Measurements from ENCODE around the gene CD300LF. TPM values are rescaled to one million over a fixed set of nuclear protein-coding genes. Genes with fewer than 3 reads are reported as not detected.

The CD300LF gene
- total RNA-seq, 1 experiment from 2014 or later, result not detected

DNA sequence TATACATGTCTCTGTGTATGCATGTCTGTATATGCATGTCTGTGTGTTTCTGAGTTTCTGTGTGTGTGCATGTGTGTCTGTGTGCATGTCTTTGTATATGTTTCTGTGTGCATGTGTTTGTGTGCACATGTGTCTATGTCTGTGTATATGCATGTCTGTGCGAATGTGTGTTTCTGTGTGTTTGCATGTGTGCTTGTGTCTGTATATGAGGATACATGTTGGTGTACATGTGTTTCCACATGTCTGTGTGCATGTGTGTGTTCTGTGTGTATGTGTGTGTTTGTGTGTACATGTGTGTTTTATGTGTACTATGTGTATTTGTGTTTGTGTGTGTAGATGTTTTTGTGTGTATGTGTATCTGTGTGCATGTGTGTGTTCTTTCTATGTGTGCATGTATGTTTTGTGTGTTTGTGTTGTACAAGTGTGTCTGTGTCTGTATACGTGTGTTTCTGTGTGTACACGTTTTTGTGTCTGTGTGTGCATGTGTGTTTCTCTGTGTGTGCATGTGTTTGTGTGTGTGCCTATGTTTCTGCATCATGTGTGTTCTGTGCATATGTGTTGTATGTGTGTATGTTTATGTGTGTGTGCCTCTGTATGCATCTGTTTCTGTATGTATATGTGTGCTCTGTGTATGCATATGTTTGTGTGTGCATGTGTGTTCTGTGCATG lies 15.4 kb upstream of the CD300LF start:
- ChIA-PET POLR2A (no interaction called here), CTCF (no interaction called here)
- TF ChIP-seq ZSCAN18 (CRISPR knock-in tag; IDR thresholded peaks at IDR 0.05) (no peak), NFATC4 (CRISPR knock-in tag; IDR thresholded peaks at IDR 0.05) (no peak), OVOL2 (CRISPR knock-in tag; IDR thresholded peaks at IDR 0.05; ENCODE audit: borderline replicate concordance) (no peak), JAZF1 (CRISPR knock-in tag; IDR thresholded peaks at IDR 0.05) (no peak), ZNF232 (CRISPR knock-in tag; IDR thresholded peaks at IDR 0.05) (no peak), MAX (CRISPR knock-in tag; IDR thresholded peaks at IDR 0.05) (no peak), JUN (CRISPR knock-in tag; IDR thresholded peaks at IDR 0.05) (no peak), MLX (CRISPR knock-in tag; IDR thresholded peaks at IDR 0.05) (no peak), E2F4 (CRISPR knock-in tag; IDR thresholded peaks at IDR 0.05; ENCODE audit: borderline replicate concordance, low read depth) (no peak), RELA (CRISPR knock-in tag; IDR thresholded peaks at IDR 0.05; ENCODE audit: borderline replicate concordance) (no peak)
- TF ChIP-seq, protein P1, sequence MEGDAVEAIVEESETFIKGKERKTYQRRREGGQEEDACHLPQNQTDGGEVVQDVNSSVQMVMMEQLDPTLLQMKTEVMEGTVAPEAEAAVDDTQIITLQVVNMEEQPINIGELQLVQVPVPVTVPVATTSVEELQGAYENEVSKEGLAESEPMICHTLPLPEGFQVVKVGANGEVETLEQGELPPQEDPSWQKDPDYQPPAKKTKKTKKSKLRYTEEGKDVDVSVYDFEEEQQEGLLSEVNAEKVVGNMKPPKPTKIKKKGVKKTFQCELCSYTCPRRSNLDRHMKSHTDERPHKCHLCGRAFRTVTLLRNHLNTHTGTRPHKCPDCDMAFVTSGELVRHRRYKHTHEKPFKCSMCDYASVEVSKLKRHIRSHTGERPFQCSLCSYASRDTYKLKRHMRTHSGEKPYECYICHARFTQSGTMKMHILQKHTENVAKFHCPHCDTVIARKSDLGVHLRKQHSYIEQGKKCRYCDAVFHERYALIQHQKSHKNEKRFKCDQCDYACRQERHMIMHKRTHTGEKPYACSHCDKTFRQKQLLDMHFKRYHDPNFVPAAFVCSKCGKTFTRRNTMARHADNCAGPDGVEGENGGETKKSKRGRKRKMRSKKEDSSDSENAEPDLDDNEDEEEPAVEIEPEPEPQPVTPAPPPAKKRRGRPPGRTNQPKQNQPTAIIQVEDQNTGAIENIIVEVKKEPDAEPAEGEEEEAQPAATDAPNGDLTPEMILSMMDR (IDR thresholded peaks at IDR 0.05), result no peak
- no peak for DNase-seq (ENCODE audit: low spot score)
- H3K27ac Mint-ChIP-seq, result no peak overlapping the region
- H3K4me3 Mint-ChIP-seq, result no peak overlapping the region
- H3K4me1 Mint-ChIP-seq, result no peaks in the 10 kb centered on the region
- no peaks in the 10 kb centered on the region for H3K27me3 Mint-ChIP-seq (ENCODE audit: low read depth)
- no peak for ATAC-seq
- H3K36me3 Mint-ChIP-seq, result no peaks in the 10 kb centered on the region
- H3K9me3 Mint-ChIP-seq, result no peaks in the 10 kb centered on the region

- Mint-ChIP-seq H3K36me3 (no peaks in the 10 kb centered on the region), H3K9me3 (no peaks in the 10 kb centered on the region), H3K27ac (no peak overlapping the region), H3K4me3 (no peak overlapping the region), H3K27me3 (ENCODE audit: low read depth) (peaks cover 11% of the 10 kb centered on the region; the same call in 1 of the 2 replicates), H3K4me1 (no peaks in the 10 kb centered on the region)
- DNase-seq (ENCODE audit: low spot score), result no peak
- ATAC-seq, result no peak
- POLR2A ChIA-PET, result no interaction called here
- CTCF ChIA-PET, result no interaction called here
- TF ChIP-seq HMGXB4 (CRISPR knock-in tag; IDR thresholded peaks at IDR 0.05) (no peak), FOXJ3 (CRISPR knock-in tag; IDR thresholded peaks at IDR 0.05; ENCODE audit: borderline replicate concordance) (no peak), CREB1 (CRISPR knock-in tag; IDR thresholded peaks at IDR 0.05) (no peak), ERG (CRISPR knock-in tag; IDR thresholded peaks at IDR 0.05) (no peak), NFE2L1 (CRISPR knock-in tag; IDR thresholded peaks at IDR 0.05) (no peak), GTF2I (CRISPR knock-in tag; conservative IDR thresholded peaks at IDR 0.05) (no peak), FOXK1 (CRISPR knock-in tag; IDR thresholded peaks at IDR 0.05) (no peak), ZNF671 (CRISPR knock-in tag; IDR thresholded peaks at IDR 0.05) (no peak), ZNF219 (CRISPR knock-in tag; IDR thresholded peaks at IDR 0.05; ENCODE audit: borderline replicate concordance) (no peak), SOX15 (CRISPR knock-in tag; IDR thresholded peaks at IDR 0.05) (no peak)
- TF ChIP-seq, protein P1 (IDR thresholded peaks at IDR 0.05), result no peak
- TF ChIP-seq, protein P2, sequence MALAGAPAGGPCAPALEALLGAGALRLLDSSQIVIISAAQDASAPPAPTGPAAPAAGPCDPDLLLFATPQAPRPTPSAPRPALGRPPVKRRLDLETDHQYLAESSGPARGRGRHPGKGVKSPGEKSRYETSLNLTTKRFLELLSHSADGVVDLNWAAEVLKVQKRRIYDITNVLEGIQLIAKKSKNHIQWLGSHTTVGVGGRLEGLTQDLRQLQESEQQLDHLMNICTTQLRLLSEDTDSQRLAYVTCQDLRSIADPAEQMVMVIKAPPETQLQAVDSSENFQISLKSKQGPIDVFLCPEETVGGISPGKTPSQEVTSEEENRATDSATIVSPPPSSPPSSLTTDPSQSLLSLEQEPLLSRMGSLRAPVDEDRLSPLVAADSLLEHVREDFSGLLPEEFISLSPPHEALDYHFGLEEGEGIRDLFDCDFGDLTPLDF (CRISPR knock-in tag; IDR thresholded peaks at IDR 0.05), result no peak
- TF ChIP-seq, protein P3, sequence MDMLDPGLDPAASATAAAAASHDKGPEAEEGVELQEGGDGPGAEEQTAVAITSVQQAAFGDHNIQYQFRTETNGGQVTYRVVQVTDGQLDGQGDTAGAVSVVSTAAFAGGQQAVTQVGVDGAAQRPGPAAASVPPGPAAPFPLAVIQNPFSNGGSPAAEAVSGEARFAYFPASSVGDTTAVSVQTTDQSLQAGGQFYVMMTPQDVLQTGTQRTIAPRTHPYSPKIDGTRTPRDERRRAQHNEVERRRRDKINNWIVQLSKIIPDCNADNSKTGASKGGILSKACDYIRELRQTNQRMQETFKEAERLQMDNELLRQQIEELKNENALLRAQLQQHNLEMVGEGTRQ (CRISPR knock-in tag; IDR thresholded peaks at IDR 0.05), result no peak
Measured at GRCh38 chr17:74725111-74725510, 12.4 kb upstream of the CD300LF start.
